Measurements from ENCODE around the gene SERPINH1.

Gene SERPINH1

DNA sequence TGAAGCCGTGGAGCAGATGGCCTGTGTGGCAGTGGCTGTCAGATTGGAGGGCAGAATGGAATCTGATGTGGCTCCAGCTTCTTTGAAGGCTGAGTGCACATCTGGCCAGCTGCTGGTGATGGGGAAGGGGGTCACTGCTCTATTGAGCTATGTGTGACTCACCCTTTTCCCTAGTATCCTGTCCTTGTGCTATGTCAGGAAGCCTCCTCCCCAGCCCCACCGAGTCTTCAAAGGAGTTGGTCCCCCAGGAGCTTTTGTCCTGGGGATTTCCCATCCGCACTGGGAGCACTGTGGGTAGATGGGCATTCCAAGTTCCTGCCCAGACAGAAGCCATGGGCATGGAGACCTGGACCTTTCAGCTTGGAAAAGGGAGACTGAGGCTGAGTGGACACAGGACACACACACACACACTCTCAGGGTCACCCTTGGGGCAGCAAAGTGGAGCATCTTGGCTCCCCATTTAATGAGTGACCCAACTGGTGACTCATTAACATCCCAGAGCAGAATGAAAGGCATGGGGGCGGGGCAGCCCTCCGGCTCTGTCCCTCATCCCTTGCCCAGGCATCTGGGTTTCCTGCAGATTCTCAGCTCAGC lies 3.3 kb downstream of the SERPINH1 start:
- no peak for TF ChIP-seq EZH2phosphoT487 (IDR thresholded peaks at IDR 0.05; ENCODE audit: borderline replicate concordance)
- H3K4me3 ChIP-seq (ENCODE audit: low read length, poor library complexity, severe bottlenecking), result no peak overlapping the region
- H3K9ac ChIP-seq (ENCODE audit: low read depth, low read length, poor library complexity, severe bottlenecking), result no peak overlapping the region
- no peaks in the 10 kb centered on the region for H3K9me2 ChIP-seq (replicated peaks; ENCODE audit: low read depth, low read length)
- H3K79me2 ChIP-seq (ENCODE audit: insufficient read depth, low read length), result no peaks in the 10 kb centered on the region
- no peaks in the 10 kb centered on the region for H3K36me3 ChIP-seq (ENCODE audit: insufficient read depth, low read length)
- H3K27me3 ChIP-seq (ENCODE audit: insufficient read depth, low read length, poor library complexity, severe bottlenecking), result peaks cover 21% of the 10 kb centered on the region
- H3K4me1 ChIP-seq (ENCODE audit: insufficient read depth, low read length, poor library complexity, severe bottlenecking), result peaks cover 4% of the 10 kb centered on the region
- no peaks in the 10 kb centered on the region for H3F3A ChIP-seq (ENCODE audit: low read depth)
- no peak overlapping the region for H3K4me2 ChIP-seq (ENCODE audit: low read depth, low read length, poor library complexity, severe bottlenecking)
- H4K20me1 ChIP-seq (ENCODE audit: insufficient read depth, low read length, poor library complexity, severe bottlenecking), result no peaks in the 10 kb centered on the region
- H3K9me3 ChIP-seq (ENCODE audit: insufficient read depth, low read depth, low read length), result no peaks in the 10 kb centered on the region
- H2AFZ ChIP-seq (ENCODE audit: low read length), result no peak overlapping the region

DNA sequence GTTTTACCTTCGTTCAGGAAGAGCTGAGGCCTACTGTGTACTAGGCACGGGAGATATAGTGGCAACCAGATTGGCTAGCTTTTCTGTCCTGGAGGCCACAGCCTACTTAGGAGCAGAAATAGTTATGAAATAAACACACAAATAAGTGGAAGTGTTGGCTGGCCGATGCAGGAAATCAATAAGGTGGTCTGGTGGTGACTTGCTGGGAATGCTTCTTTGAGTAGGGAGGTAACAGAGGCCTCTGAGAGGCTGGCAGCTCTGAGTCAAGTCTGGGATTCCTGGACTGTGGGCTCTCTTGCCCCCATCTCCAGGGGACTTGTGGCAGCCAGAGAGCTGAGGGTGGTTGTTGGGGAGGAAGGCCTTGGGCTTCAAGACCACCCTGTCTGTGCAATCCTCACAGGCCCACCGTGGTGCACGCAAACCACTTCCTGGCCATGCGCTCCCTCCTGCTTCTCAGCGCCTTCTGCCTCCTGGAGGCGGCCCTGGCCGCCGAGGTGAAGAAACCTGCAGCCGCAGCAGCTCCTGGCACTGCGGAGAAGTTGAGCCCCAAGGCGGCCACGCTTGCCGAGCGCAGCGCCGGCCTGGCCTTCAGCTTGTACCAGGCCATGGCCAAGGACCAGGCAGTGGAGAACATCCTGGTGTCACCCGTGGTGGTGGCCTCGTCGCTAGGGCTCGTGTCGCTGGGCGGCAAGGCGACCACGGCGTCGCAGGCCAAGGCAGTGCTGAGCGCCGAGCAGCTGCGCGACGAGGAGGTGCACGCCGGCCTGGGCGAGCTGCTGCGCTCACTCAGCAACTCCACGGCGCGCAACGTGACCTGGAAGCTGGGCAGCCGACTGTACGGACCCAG lies 4.1 kb downstream of the SERPINH1 start:
- H3K4me1 ChIP-seq (ENCODE audit: insufficient read depth, low read length, poor library complexity, severe bottlenecking), result peaks cover 4% of the 10 kb centered on the region
- H3K9me2 ChIP-seq (replicated peaks; ENCODE audit: low read depth, low read length), result no peaks in the 10 kb centered on the region
- H4K20me1 ChIP-seq (ENCODE audit: insufficient read depth, low read length, poor library complexity, severe bottlenecking), result no peaks in the 10 kb centered on the region
- no peak overlapping the region for H3K9ac ChIP-seq (ENCODE audit: low read depth, low read length, poor library complexity, severe bottlenecking)
- H3K36me3 ChIP-seq (ENCODE audit: insufficient read depth, low read length), result no peaks in the 10 kb centered on the region
- H3K9me3 ChIP-seq (ENCODE audit: insufficient read depth, low read depth, low read length), result no peaks in the 10 kb centered on the region
- H3K79me2 ChIP-seq (ENCODE audit: insufficient read depth, low read length), result no peaks in the 10 kb centered on the region
- H3K27me3 ChIP-seq (ENCODE audit: insufficient read depth, low read length, poor library complexity, severe bottlenecking), result peaks cover 13% of the 10 kb centered on the region
- no peaks in the 10 kb centered on the region for H3F3A ChIP-seq (ENCODE audit: low read depth)
- H3K4me3 ChIP-seq (ENCODE audit: low read length, poor library complexity, severe bottlenecking), result no peak overlapping the region
- TF ChIP-seq, protein P1, sequence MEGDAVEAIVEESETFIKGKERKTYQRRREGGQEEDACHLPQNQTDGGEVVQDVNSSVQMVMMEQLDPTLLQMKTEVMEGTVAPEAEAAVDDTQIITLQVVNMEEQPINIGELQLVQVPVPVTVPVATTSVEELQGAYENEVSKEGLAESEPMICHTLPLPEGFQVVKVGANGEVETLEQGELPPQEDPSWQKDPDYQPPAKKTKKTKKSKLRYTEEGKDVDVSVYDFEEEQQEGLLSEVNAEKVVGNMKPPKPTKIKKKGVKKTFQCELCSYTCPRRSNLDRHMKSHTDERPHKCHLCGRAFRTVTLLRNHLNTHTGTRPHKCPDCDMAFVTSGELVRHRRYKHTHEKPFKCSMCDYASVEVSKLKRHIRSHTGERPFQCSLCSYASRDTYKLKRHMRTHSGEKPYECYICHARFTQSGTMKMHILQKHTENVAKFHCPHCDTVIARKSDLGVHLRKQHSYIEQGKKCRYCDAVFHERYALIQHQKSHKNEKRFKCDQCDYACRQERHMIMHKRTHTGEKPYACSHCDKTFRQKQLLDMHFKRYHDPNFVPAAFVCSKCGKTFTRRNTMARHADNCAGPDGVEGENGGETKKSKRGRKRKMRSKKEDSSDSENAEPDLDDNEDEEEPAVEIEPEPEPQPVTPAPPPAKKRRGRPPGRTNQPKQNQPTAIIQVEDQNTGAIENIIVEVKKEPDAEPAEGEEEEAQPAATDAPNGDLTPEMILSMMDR (conservative IDR thresholded peaks at IDR 0.05; ENCODE audit: low read length), result no peak
- no peak for TF ChIP-seq EZH2phosphoT487 (IDR thresholded peaks at IDR 0.05; ENCODE audit: borderline replicate concordance)
- no peak overlapping the region for H3K4me2 ChIP-seq (ENCODE audit: low read depth, low read length, poor library complexity, severe bottlenecking)
- no peak overlapping the region for H2AFZ ChIP-seq (ENCODE audit: low read length)

DNA sequence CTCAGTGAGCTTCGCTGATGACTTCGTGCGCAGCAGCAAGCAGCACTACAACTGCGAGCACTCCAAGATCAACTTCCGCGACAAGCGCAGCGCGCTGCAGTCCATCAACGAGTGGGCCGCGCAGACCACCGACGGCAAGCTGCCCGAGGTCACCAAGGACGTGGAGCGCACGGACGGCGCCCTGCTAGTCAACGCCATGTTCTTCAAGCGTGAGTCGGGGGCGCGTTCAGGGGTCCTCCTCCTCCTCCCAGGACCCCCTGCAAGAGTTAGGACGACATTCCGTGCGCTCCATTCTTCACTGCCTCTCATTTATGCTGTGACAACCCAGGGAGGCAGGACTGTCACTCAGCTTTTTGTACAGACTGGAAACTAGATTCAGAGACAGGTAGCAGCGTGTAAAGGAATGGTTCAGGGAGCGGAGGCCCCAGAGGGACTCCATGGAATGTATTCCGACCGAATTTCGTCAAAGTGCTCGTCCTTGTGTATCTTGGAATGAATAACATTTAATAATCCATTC lies 4.8 kb downstream of the SERPINH1 start:
- H3K9me2 ChIP-seq (replicated peaks; ENCODE audit: low read depth, low read length), result no peaks in the 10 kb centered on the region
- no peak overlapping the region for H3K4me3 ChIP-seq (ENCODE audit: low read length, poor library complexity, severe bottlenecking)
- TF ChIP-seq EZH2phosphoT487 (IDR thresholded peaks at IDR 0.05; ENCODE audit: borderline replicate concordance), result no peak
- TF ChIP-seq, protein P1 (conservative IDR thresholded peaks at IDR 0.05; ENCODE audit: low read length), result no peak
- peaks cover 6% of the 10 kb centered on the region for H3K27me3 ChIP-seq (ENCODE audit: insufficient read depth, low read length, poor library complexity, severe bottlenecking)
- no peaks in the 10 kb centered on the region for H4K20me1 ChIP-seq (ENCODE audit: insufficient read depth, low read length, poor library complexity, severe bottlenecking)
- no peaks in the 10 kb centered on the region for H3K79me2 ChIP-seq (ENCODE audit: insufficient read depth, low read length)
- no peaks in the 10 kb centered on the region for H3K4me1 ChIP-seq (ENCODE audit: insufficient read depth, low read length, poor library complexity, severe bottlenecking)
- no peak overlapping the region for H2AFZ ChIP-seq (ENCODE audit: low read length)
- H3F3A ChIP-seq (ENCODE audit: low read depth), result no peaks in the 10 kb centered on the region
- H3K9me3 ChIP-seq (ENCODE audit: insufficient read depth, low read depth, low read length), result no peaks in the 10 kb centered on the region
- no peak overlapping the region for H3K9ac ChIP-seq (ENCODE audit: low read depth, low read length, poor library complexity, severe bottlenecking)
- no peak overlapping the region for H3K4me2 ChIP-seq (ENCODE audit: low read depth, low read length, poor library complexity, severe bottlenecking)
- H3K36me3 ChIP-seq (ENCODE audit: insufficient read depth, low read length), result no peaks in the 10 kb centered on the region

All from Loucy (cell line).